ENCODE results near the gene BPIFB2. TPM values are rescaled to one million over a fixed set of nuclear protein-coding genes. Genes with fewer than 3 reads are reported as not detected.

BPIFB2 gene
- polyA plus RNA-seq, 1 of the 3 experiments (the other 2 are of a cell fraction): not detected

GRCh38 chr20:32970115-32970972 is 37.2 kb upstream of the BPIFB2 start (continued):
- no peak for TF ChIP-seq SIN3A (IDR thresholded peaks at IDR 0.05; ENCODE audit: borderline replicate concordance, low read depth, low read length)

GRCh38 chr20:32970973-32971300 is 36.6 kb upstream of the BPIFB2 start:
- Histone ChIP-seq H4K20me1 (ENCODE audit: insufficient read depth) (no peaks in the 10 kb centered on the region), H3K36me3 (replicated peaks in 1 of 2; ENCODE audit: control insufficient read depth in 1 of 2, insufficient read depth in 2 of 2, low read length in 1 of 2) (no peaks in the 10 kb centered on the region), H3K79me2 (ENCODE audit: insufficient read depth) (no peaks in the 10 kb centered on the region), H3K9me2 (no peaks in the 10 kb centered on the region), H3K4me3 (ENCODE audit: low read depth in 2 of 2, low read length in 1 of 2) (no peak overlapping the region), H3F3A (replicated peaks; ENCODE audit: insufficient read depth) (no peaks in the 10 kb centered on the region), H2AFZ (ENCODE audit: low read depth) (no peak overlapping the region), H3K4me2 (no peak overlapping the region), H3K27me3 (ENCODE audit: insufficient read depth) (peaks cover under 1% of the 10 kb centered on the region; the same call in 1 of the 2 replicates), H3K9ac (no peak overlapping the region), H3K9me3 (no peaks in the 10 kb centered on the region), H3K4me1 (ENCODE audit: control insufficient read depth in 1 of 2, insufficient read depth in 2 of 2, low read depth in 1 of 2, low read length in 1 of 2) (no peaks in the 10 kb centered on the region), H3K27ac (ENCODE audit: low read depth in 2 of 2, low read length in 1 of 2) (no peak overlapping the region)
- no peak for DNase-seq
- ChIA-PET CTCF (interaction anchor here (1.7 kb wide), 1 partner anchor 25 kb away, joined by 4 read pairs; no protein-coding TSS in a partner anchor), POLR2A (no interaction called here)
- TF ChIP-seq MXI1 (IDR thresholded peaks at IDR 0.05; ENCODE audit: low read depth, low read length): no peak
- TF ChIP-seq GATA2 (CRISPR knock-in tag; IDR thresholded peaks at IDR 0.05): no peak
- TF ChIP-seq ELF1 (IDR thresholded peaks at IDR 0.05): no peak
- TF ChIP-seq MAX (IDR thresholded peaks at IDR 0.05; ENCODE audit: low read depth): no peak
- WGBS (ENCODE audit: low lambda C conversion rate): 95% methylated on average over 2 of the region's 2 CpGs

- Histone ChIP-seq H3F3A (replicated peaks; ENCODE audit: insufficient read depth) (no peaks in the 10 kb centered on the region), H3K4me2 (no peak overlapping the region), H3K79me2 (ENCODE audit: insufficient read depth) (no peaks in the 10 kb centered on the region), H4K20me1 (ENCODE audit: insufficient read depth) (no peaks in the 10 kb centered on the region), H3K36me3 (replicated peaks in 1 of 2; ENCODE audit: control insufficient read depth in 1 of 2, insufficient read depth in 2 of 2, low read length in 1 of 2) (no peaks in the 10 kb centered on the region), H3K9me2 (no peaks in the 10 kb centered on the region), H3K4me1 (ENCODE audit: control insufficient read depth in 1 of 2, insufficient read depth in 2 of 2, low read depth in 1 of 2, low read length in 1 of 2) (no peaks in the 10 kb centered on the region; a peak in 1 of 4 replicates), H2AFZ (ENCODE audit: low read depth) (0 out of 2 replicates have a peak overlapping the region, but pooled peaks have one; percentile 13), H3K9me3 (no peaks in the 10 kb centered on the region), H3K9ac (no peak overlapping the region), H3K27ac (ENCODE audit: low read depth in 2 of 2, low read length in 1 of 2) (no peak overlapping the region), H3K4me3 (ENCODE audit: low read depth in 2 of 2, low read length in 1 of 2) (no peak overlapping the region), H3K27me3 (ENCODE audit: insufficient read depth) (no peaks in the 10 kb centered on the region; the same call in 1 of the 2 replicates)
- POLR2A ChIA-PET: no interaction called here
- CTCF ChIA-PET: interaction anchor here (1.7 kb wide), 1 partner anchor 26 kb away, joined by 4 read pairs; no protein-coding TSS in a partner anchor
- TF ChIP-seq TEAD4 (IDR thresholded peaks at IDR 0.05; ENCODE audit: borderline replicate concordance, insufficient read depth): no peak
- TF ChIP-seq MAX (IDR thresholded peaks at IDR 0.05; ENCODE audit: low read depth): no peak
- TF ChIP-seq RCOR1 (IDR thresholded peaks at IDR 0.05; ENCODE audit: low read length): no peak
- no peak for TF ChIP-seq NFIC (IDR thresholded peaks at IDR 0.05; ENCODE audit: borderline replicate concordance)
- TF ChIP-seq SIN3A (IDR thresholded peaks at IDR 0.05; ENCODE audit: borderline replicate concordance, low read depth, low read length): no peak
- TF ChIP-seq FOXJ3 (CRISPR knock-in tag; IDR thresholded peaks at IDR 0.05): no peak
- TF ChIP-seq FOSL2 (IDR thresholded peaks at IDR 0.05; ENCODE audit: borderline replicate concordance, low read depth): no peak
- no peak for TF ChIP-seq USF1 (IDR thresholded peaks at IDR 0.05; ENCODE audit: borderline replicate concordance, low read depth)
- no peak for TF ChIP-seq CTCF (IDR thresholded peaks at IDR 0.05)
- no peak for TF ChIP-seq FOXM1 (IDR thresholded peaks at IDR 0.05; ENCODE audit: low read depth)
- no peak for TF ChIP-seq YY1 (IDR thresholded peaks at IDR 0.05; ENCODE audit: low read depth)
- TF ChIP-seq GATA2 (CRISPR knock-in tag; IDR thresholded peaks at IDR 0.05): no peak
- no peak for DNase-seq
- WGBS (ENCODE audit: low lambda C conversion rate): 54% methylated on average over 6 of the region's 6 CpGs
These were observed 35.8 kb upstream of the BPIFB2 start for GRCh38 chr20:32971703-32972161.

Measured in SK-N-SH (cell line).